Measurements from ENCODE around the gene SLC30A1.

DNA sequence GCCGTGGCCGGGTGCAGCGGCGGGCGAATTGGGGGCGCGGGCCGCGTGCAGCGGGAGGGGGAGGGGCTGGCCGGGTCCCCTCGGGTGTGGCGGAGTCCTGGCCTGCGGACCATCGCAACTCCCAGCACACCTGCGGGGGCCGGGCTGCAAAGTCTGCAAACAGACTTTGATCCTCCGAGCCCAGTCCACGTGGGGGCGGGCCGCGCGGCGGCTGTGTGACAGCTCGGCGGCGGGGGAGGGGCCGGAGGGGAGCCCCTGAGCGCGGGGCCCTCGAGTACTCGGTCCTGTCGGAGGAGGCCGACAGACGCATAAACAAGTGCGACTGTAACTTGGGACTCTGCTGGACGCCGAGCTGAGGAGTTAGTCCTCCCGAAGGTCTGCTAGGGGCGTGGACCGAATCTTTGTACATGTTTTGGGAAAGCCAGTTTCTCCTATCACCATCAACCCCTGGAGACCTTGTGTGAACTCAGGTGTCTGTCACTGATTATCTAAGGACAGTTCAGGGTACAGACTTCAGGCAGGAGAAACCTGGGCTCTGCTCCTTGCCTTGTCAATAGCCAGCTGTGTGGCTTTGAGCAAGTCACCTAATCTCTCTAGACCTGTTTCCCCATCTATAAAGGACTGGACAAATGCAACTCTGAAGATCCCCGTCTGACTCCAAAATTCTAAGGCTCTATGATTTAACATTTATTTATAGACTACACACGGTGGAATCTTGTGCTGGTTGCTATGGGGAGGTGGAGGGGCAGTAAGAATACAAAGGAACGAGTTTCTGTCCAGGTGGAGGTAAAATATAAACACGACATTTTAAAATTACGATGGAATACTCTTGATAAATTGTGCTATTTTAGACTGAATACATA lies 710 bp upstream of the SLC30A1 start:
- TF ChIP-seq CTCF (IDR thresholded peaks at IDR 0.05) (no peak), POLR2A (IDR thresholded peaks at IDR 0.05) (no peak)

All from ovary (tissue), 3 donors.